ENCODE results near the gene CD3E. TPM values are rescaled to one million over a fixed set of nuclear protein-coding genes. Genes with fewer than 3 reads are reported as not detected.

CD3E gene
- total RNA-seq, 1 experiment from 2014 or later = not detected

DNA sequence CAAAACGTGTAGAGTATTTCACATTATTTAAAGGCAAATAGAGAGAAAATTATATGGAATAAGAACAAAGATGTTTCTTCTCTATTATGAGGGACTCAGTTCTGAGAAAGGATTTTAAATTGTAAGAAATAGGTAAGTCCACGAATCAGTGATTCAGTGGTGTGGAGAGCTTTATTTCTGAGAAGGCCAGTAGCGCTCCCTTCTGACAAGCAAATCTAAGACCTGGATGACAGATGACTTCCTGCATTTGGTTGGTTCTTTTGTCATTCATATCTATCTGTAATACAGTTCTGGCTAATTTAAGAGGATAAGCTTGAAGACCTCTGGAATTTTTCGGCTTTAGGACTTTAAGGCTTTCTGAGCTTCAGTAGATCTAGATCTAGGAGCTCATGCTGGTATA lies 7.0 kb downstream of the CD3E start:
- intact Hi-C loops (cut with micrococcal nuclease; ENCODE audit: unreplicated experiment) = no loop called here
- Mint-ChIP-seq H3K9me3 (ENCODE audit: low read depth, unreplicated experiment) (no peaks in the 10 kb centered on the region), H3K4me3 (ENCODE audit: low read depth, unreplicated experiment) (no peak overlapping the region), H3K4me1 (ENCODE audit: low read depth, unreplicated experiment) (peaks cover 17% of the 10 kb centered on the region), H3K27me3 (ENCODE audit: unreplicated experiment) (peaks cover 14% of the 10 kb centered on the region), H3K27ac (ENCODE audit: unreplicated experiment) (no peak overlapping the region), H3K36me3 (ENCODE audit: insufficient read depth, unreplicated experiment) (no peaks in the 10 kb centered on the region)
- CTCF ChIA-PET = interaction anchor here (1.4 kb wide), 1 partner anchor 113 kb away, joined by 5 read pairs; no protein-coding TSS in a partner anchor
- BruUV-seq (replicated peaks) = no TSS peak
- DNase-seq = no peak
- TF ChIP-seq, protein P1, sequence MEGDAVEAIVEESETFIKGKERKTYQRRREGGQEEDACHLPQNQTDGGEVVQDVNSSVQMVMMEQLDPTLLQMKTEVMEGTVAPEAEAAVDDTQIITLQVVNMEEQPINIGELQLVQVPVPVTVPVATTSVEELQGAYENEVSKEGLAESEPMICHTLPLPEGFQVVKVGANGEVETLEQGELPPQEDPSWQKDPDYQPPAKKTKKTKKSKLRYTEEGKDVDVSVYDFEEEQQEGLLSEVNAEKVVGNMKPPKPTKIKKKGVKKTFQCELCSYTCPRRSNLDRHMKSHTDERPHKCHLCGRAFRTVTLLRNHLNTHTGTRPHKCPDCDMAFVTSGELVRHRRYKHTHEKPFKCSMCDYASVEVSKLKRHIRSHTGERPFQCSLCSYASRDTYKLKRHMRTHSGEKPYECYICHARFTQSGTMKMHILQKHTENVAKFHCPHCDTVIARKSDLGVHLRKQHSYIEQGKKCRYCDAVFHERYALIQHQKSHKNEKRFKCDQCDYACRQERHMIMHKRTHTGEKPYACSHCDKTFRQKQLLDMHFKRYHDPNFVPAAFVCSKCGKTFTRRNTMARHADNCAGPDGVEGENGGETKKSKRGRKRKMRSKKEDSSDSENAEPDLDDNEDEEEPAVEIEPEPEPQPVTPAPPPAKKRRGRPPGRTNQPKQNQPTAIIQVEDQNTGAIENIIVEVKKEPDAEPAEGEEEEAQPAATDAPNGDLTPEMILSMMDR (IDR thresholded peaks at IDR 0.05; ENCODE audit: unreplicated experiment) = no peak

- TF ChIP-seq, protein P1 (IDR thresholded peaks at IDR 0.05; ENCODE audit: unreplicated experiment) = no peak
- no TSS peak for BruUV-seq (replicated peaks)
- peaks cover 25% of the 10 kb centered on the region for H3K4me1 Mint-ChIP-seq (ENCODE audit: low read depth, unreplicated experiment)
- intact Hi-C loops (cut with micrococcal nuclease; ENCODE audit: unreplicated experiment) = no loop called here
- no peak for DNase-seq
- no peaks in the 10 kb centered on the region for H3K9me3 Mint-ChIP-seq (ENCODE audit: low read depth, unreplicated experiment)
- no peak overlapping the region for H3K4me3 Mint-ChIP-seq (ENCODE audit: low read depth, unreplicated experiment)
- CTCF ChIA-PET = no interaction called here
- no peak overlapping the region for H3K27ac Mint-ChIP-seq (ENCODE audit: unreplicated experiment)
- H3K27me3 Mint-ChIP-seq (ENCODE audit: unreplicated experiment) = peaks cover 14% of the 10 kb centered on the region
- H3K36me3 Mint-ChIP-seq (ENCODE audit: insufficient read depth, unreplicated experiment) = no peaks in the 10 kb centered on the region
Measured at GRCh38 chr11:118312328-118312727, 7.8 kb downstream of the CD3E start.

DNA sequence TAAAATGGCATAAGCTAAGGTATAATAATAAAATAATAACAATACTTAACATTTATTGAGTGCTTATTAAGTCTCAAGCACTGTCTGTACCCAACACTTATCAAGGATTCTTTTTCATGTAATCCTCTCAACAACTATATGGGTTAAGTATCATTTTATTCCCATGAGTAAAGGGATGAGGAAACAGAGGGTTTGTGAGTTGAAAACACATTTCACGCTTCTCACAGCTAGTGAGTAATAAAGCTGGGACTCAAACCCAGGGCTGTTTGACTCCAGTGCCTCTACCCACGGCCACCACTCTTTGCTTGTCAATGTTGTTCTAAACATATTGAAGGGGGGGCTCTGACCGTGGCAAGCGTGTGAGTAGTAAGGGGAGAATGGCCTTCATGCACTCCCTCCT lies 8.7 kb downstream of the CD3E start:
- Mint-ChIP-seq H3K4me3 (ENCODE audit: low read depth, unreplicated experiment) (no peak overlapping the region), H3K36me3 (ENCODE audit: insufficient read depth, unreplicated experiment) (no peaks in the 10 kb centered on the region), H3K9me3 (ENCODE audit: low read depth, unreplicated experiment) (no peaks in the 10 kb centered on the region), H3K27ac (ENCODE audit: unreplicated experiment) (no peak overlapping the region), H3K27me3 (ENCODE audit: unreplicated experiment) (peaks cover 14% of the 10 kb centered on the region), H3K4me1 (ENCODE audit: low read depth, unreplicated experiment) (peaks cover 26% of the 10 kb centered on the region)
- CTCF ChIA-PET = interaction anchor here (1.1 kb wide), 1 partner anchor 18 kb away, joined by 4 read pairs; no protein-coding TSS in a partner anchor
- BruUV-seq (replicated peaks) = no TSS peak
- no peak for DNase-seq
- TF ChIP-seq, protein P1 (IDR thresholded peaks at IDR 0.05; ENCODE audit: unreplicated experiment) = no peak
- intact Hi-C loops (cut with micrococcal nuclease; ENCODE audit: unreplicated experiment) = no loop called here

- Mint-ChIP-seq H3K27me3 (ENCODE audit: unreplicated experiment) (peaks cover 14% of the 10 kb centered on the region), H3K4me1 (ENCODE audit: low read depth, unreplicated experiment) (peaks cover 34% of the 10 kb centered on the region), H3K27ac (ENCODE audit: unreplicated experiment) (no peak overlapping the region), H3K4me3 (ENCODE audit: low read depth, unreplicated experiment) (peak overlapping the region; percentile 16), H3K9me3 (ENCODE audit: low read depth, unreplicated experiment) (no peaks in the 10 kb centered on the region), H3K36me3 (ENCODE audit: insufficient read depth, unreplicated experiment) (no peaks in the 10 kb centered on the region)
- TF ChIP-seq, protein P1 (IDR thresholded peaks at IDR 0.05; ENCODE audit: unreplicated experiment) = no peak
- BruUV-seq (replicated peaks) = no TSS peak
- intact Hi-C loops (cut with micrococcal nuclease; ENCODE audit: unreplicated experiment) = no loop called here
- DNase-seq = no peak
- CTCF ChIA-PET = interaction anchor here (0.6 to 0.7 kb wide), 2 partner anchors 12 kb away, joined by 3 to 4 read pairs; no protein-coding TSS in a partner anchor
Measured at GRCh38 chr11:118314988-118315411, 10.5 kb downstream of the CD3E start.

Data from Calu3 (cell line).